Right ventricle myocardium inferior (tissue), 1 donor: ENCODE measurements around the gene LAMA4. TPM values are rescaled to one million over a fixed set of nuclear protein-coding genes. Genes with fewer than 3 reads are reported as not detected.

Source experiments
- ATAC-seq: fragments of 200-7000 bp; cut with Tn5 transposase; one replicate; pipeline ENCODE4 v1.9.1; 2020; ENCODE audit warnings: mild to moderate bottlenecking, moderate library complexity
- DNase-seq: peaks from one replicate; pipeline ENCODE4 v3.0.0; 2021; ENCODE audit errors: missing footprints
- intact Hi-C: fragments of 100-400 bp; cut with DNase I; formaldehyde crosslinking; loops from one replicate; pipeline ENCODE4 v1.11.0; 2022
- long read RNA-seq: library from polyadenylated mRNA; unstranded; transcript quantifications from one replicate; pipeline ENCODE4 v2.0.0, GENCODE V29; 2021
- total RNA-seq: library from RNA; stranded (reverse); fragmentation: NEBNext Ultra II Directional; extraction: Animal tissue kit (Norgen Biotek cat#: 25700); gene quantifications from one replicate; pipeline ENCODE4 v1.2.1, GENCODE V29; 2021
- donor health status: DM: no; HTN: yes; CAD: no; lungs with severe emphysema.

The LAMA4 gene
- total RNA-seq = 83.0 TPM
- long read RNA-seq, full-length matches to known transcripts = 23 of 48 reads
- long read RNA-seq, partial matches to known transcripts = 13 of 48 reads
- long read RNA-seq, other reads (novel, unspliced or antisense) = 12 of 48 reads

- DNase-seq = peak; percentile 85
- ATAC-seq = peak; percentile 69
- intact Hi-C loops = loop anchor here (1.0 to 5.0 kb wide), 4 partner anchors 29 to 73 kb away; no protein-coding TSS in a partner anchor
Measured at GRCh38 chr6:112253841-112254816, at the start of gene LAMA4. LAMA4 (minus strand) TSS chr6:112254567; CDS start chr6:112254150, 417 bp downstream.

- no peak for ATAC-seq
- DNase-seq = no peak
- intact Hi-C loops = no loop called here
Measured at GRCh38 chr6:112302142-112302705, 47.9 kb upstream of the LAMA4 start.

GRCh38 chr6:112300896-112301295 is 46.5 kb upstream of the LAMA4 start:
- DNase-seq (no peak), ATAC-seq (no peak)
- intact Hi-C loops = no loop called here

GRCh38 chr6:112298816-112299281 is 44.5 kb upstream of the LAMA4 start:
- DNase-seq (no peak), ATAC-seq (peak; percentile 26)
- intact Hi-C loops = no loop called here

- intact Hi-C loops = no loop called here
- DNase-seq = no peak
- peak; percentile 69 for ATAC-seq
Measured at GRCh38 chr6:112298021-112298745, 43.8 kb upstream of the LAMA4 start.

- no peak for DNase-seq
- no peak for ATAC-seq
- intact Hi-C loops = no loop called here
Measured at GRCh38 chr6:112296694-112297093, 42.3 kb upstream of the LAMA4 start.

- intact Hi-C loops = no loop called here
- DNase-seq (no peak), ATAC-seq (peak; percentile 38)
Measured at GRCh38 chr6:112296122-112296521, 41.8 kb upstream of the LAMA4 start.

- DNase-seq = no peak
- no peak for ATAC-seq
- intact Hi-C loops = no loop called here
Measured at GRCh38 chr6:112291161-112291762, 36.9 kb upstream of the LAMA4 start.

GRCh38 chr6:112289038-112289566 is 34.7 kb upstream of the LAMA4 start:
- peak; percentile 88 for DNase-seq
- intact Hi-C loops = no loop called here
- ATAC-seq = peak; percentile 96

- intact Hi-C loops = no loop called here
Measured at GRCh38 chr6:112288475-112288874, 34.1 kb upstream of the LAMA4 start.

GRCh38 chr6:112287577-112288225 is 33.3 kb upstream of the LAMA4 start:
- intact Hi-C loops = no loop called here
- DNase-seq (no peak), ATAC-seq (no peak)

More at GRCh38 chr6:112288475-112288874, 34.1 kb upstream of the LAMA4 start:
- DNase-seq (no peak), ATAC-seq (no peak)

GRCh38 chr6:112286500-112287144 is 32.3 kb upstream of the LAMA4 start:
- DNase-seq = no peak
- no peak for ATAC-seq
- intact Hi-C loops = no loop called here

- no peak for ATAC-seq
- intact Hi-C loops = no loop called here
Measured at GRCh38 chr6:112286010-112286409, 31.6 kb upstream of the LAMA4 start.

GRCh38 chr6:112284603-112285002 is 30.2 kb upstream of the LAMA4 start:
- intact Hi-C loops = no loop called here
- DNase-seq (no peak), ATAC-seq (no peak)

More at GRCh38 chr6:112286010-112286409, 31.6 kb upstream of the LAMA4 start:
- no peak for DNase-seq

GRCh38 chr6:112283621-112284020 is 29.3 kb upstream of the LAMA4 start:
- intact Hi-C loops = loop anchor here (2.0 kb wide), 1 partner anchor 31 kb away; no protein-coding TSS in a partner anchor
- DNase-seq (no peak), ATAC-seq (no peak)

- peak; percentile 90 for ATAC-seq
- DNase-seq = peak; percentile 76
- intact Hi-C loops = loop anchor here (1.0 to 2.0 kb wide), 2 partner anchors 29 to 102 kb away; no protein-coding TSS in a partner anchor
Measured at GRCh38 chr6:112281821-112282615, 27.7 kb upstream of the LAMA4 start.
